ENCODE results near the gene METTL1.

METTL1 gene

GRCh38 chr12:57746025-57746424 lies 25.9 kb downstream of the METTL1 start:
- Histone ChIP-seq H3K36me3 (ENCODE audit: low read length) (peaks cover 10% of the 10 kb centered on the region; the same call in 1 of the 2 replicates), H3K79me2 (ENCODE audit: insufficient read depth, low read length) (peaks cover 17% of the 10 kb centered on the region), H2AFZ (ENCODE audit: low read depth, low read length, severe bottlenecking) (no peak overlapping the region), H3K9me3 (ENCODE audit: insufficient read depth, low read length) (no peaks in the 10 kb centered on the region), H4K20me1 (ENCODE audit: low read depth, low read length) (no peaks in the 10 kb centered on the region), H3K9me2 (replicated peaks; ENCODE audit: insufficient read depth, low read length) (no peaks in the 10 kb centered on the region), H3K9ac (ENCODE audit: low read length) (peak overlapping the region; percentile 74; the same call in 1 of the 2 replicates), H3K27me3 (ENCODE audit: low read length) (no peaks in the 10 kb centered on the region), H3K4me2 (ENCODE audit: low read depth, low read length, poor library complexity, severe bottlenecking) (peak overlapping the region; percentile 87), H3F3A (ENCODE audit: insufficient read depth) (peaks cover 32% of the 10 kb centered on the region), H3K27ac (ENCODE audit: low read depth, low read length) (no peak overlapping the region), H3K4me3 (ENCODE audit: insufficient read depth, low read length, poor library complexity, severe bottlenecking) (no peak overlapping the region)
- no peak for TF ChIP-seq EZH2phosphoT487 (conservative IDR thresholded peaks at IDR 0.05; ENCODE audit: low read length)
- TF ChIP-seq CTCF (IDR thresholded peaks at IDR 0.05; ENCODE audit: insufficient read depth, low read length, poor library complexity, severe bottlenecking): no peak

DNA sequence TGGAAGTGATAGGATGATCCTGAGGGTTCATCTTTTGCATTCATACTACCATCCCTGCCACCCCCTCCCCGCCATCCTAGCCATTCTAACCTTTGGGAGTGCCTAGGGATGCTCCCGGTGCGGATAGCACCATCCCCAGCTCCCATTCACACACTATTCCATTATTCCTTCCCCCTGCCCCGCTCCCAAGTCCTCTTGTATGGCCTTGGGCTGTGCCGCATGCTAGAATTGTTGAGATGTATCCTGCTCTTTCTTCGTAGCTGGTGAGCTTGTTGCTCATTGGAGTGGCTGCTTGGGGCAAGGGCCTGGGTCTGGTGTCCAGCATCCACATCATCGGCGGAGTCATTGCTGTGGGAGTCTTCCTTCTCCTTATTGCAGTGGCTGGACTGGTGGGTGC lies 26.4 kb downstream of the METTL1 start:
- TF ChIP-seq EZH2phosphoT487 (conservative IDR thresholded peaks at IDR 0.05; ENCODE audit: low read length): no peak
- no peak for TF ChIP-seq CTCF (IDR thresholded peaks at IDR 0.05; ENCODE audit: insufficient read depth, low read length, poor library complexity, severe bottlenecking)
- peak overlapping the region; percentile 87 for H3K4me2 ChIP-seq (ENCODE audit: low read depth, low read length, poor library complexity, severe bottlenecking)
- no peak overlapping the region for H2AFZ ChIP-seq (ENCODE audit: low read depth, low read length, severe bottlenecking)
- H3K4me3 ChIP-seq (ENCODE audit: insufficient read depth, low read length, poor library complexity, severe bottlenecking): peak overlapping the region; percentile 68
- no peaks in the 10 kb centered on the region for H4K20me1 ChIP-seq (ENCODE audit: low read depth, low read length)
- H3K27me3 ChIP-seq (ENCODE audit: low read length): no peaks in the 10 kb centered on the region
- peaks cover 12% of the 10 kb centered on the region for H3K79me2 ChIP-seq (ENCODE audit: insufficient read depth, low read length)
- H3K9me2 ChIP-seq (replicated peaks; ENCODE audit: insufficient read depth, low read length): no peaks in the 10 kb centered on the region
- H3K9ac ChIP-seq (ENCODE audit: low read length): peak overlapping the region; percentile 74
- peaks cover 32% of the 10 kb centered on the region for H3F3A ChIP-seq (ENCODE audit: insufficient read depth)
- peaks cover 10% of the 10 kb centered on the region; the same call in 1 of the 2 replicates for H3K36me3 ChIP-seq (ENCODE audit: low read length)
- no peaks in the 10 kb centered on the region for H3K9me3 ChIP-seq (ENCODE audit: insufficient read depth, low read length)
- H3K27ac ChIP-seq (ENCODE audit: low read depth, low read length): peak overlapping the region; percentile 76

DNA sequence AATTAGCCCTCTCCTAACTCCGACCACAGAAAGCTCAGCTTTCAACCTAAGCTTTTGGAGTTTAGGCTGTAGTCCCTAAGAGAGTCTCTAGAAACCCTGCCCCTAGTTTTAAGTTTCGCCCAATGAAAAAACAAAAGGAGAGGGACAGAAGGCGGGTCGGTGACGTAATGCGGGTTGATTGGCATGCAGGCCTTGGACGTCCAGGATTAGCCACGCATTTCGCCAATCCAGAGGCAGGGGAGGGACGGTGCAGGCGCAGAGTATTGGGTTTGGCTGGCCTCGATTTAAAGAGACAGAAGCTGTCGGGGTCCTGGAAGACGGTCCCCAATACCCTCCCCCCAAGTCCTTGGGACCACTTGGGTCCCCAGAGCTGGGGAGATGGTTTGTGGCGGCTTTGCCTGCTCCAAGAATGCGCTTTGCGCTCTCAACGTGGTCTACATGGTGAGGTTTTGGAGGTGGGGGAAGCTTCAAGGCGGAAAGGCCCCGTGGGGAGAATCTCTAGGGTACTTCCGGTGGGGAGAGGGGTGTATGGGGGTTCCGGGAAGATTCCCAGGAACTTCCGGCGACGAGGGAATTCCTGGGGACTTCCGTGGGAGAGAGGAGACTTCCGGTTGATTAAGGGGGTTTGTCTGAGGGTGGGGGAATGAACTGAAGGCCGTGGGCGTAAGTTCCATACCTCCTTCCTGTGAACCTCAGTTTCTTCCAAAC lies 27.0 kb downstream of the METTL1 start, which contains the start of gene TSPAN31:
Gene TSPAN31 (plus strand): TSS at position 263 of the 708 bp plus-strand sequence. CDS start 116 bp downstream, at position 379.
- Histone ChIP-seq H3F3A (ENCODE audit: insufficient read depth) (peaks cover 32% of the 10 kb centered on the region), H4K20me1 (ENCODE audit: low read depth, low read length) (no peaks in the 10 kb centered on the region), H3K4me2 (ENCODE audit: low read depth, low read length, poor library complexity, severe bottlenecking) (peak within 1 kb of the TSS; percentile 87), H3K4me3 (ENCODE audit: insufficient read depth, low read length, poor library complexity, severe bottlenecking) (peak within 1 kb of the TSS; percentile 68), H3K36me3 (ENCODE audit: low read length) (peaks cover 10% of the 10 kb centered on the region; the same call in 1 of the 2 replicates), H3K27ac (ENCODE audit: low read depth, low read length) (peak within 1 kb of the TSS; percentile 76), H2AFZ (ENCODE audit: low read depth, low read length, severe bottlenecking) (peak within 1 kb of the TSS; percentile 60), H3K79me2 (ENCODE audit: insufficient read depth, low read length) (peaks cover 11% of the 10 kb centered on the region), H3K9me2 (replicated peaks; ENCODE audit: insufficient read depth, low read length) (no peaks in the 10 kb centered on the region), H3K9me3 (ENCODE audit: insufficient read depth, low read length) (no peaks in the 10 kb centered on the region), H3K27me3 (ENCODE audit: low read length) (no peaks in the 10 kb centered on the region), H3K9ac (ENCODE audit: low read length) (peak within 1 kb of the TSS; percentile 74)
- no peak for TF ChIP-seq EZH2phosphoT487 (conservative IDR thresholded peaks at IDR 0.05; ENCODE audit: low read length)
- no peak for TF ChIP-seq CTCF (IDR thresholded peaks at IDR 0.05; ENCODE audit: insufficient read depth, low read length, poor library complexity, severe bottlenecking)

Measured in SU-DHL-6 (cell line).